GM23248 (cell line): ENCODE results near the gene CLDND2. TPM values are rescaled to one million over a fixed set of nuclear protein-coding genes. Genes with fewer than 3 reads are reported as not detected.
"Not testable (repeated sequence)": the region's sequence is repeated elsewhere in the genome, so short reads cannot be mapped to it uniquely, and the experiment has no call there.

Experiments used
- DNase-seq: peaks from one replicate; pipeline ENCODE4 v3.0.0-alpha.2; 2015
- H2AFZ ChIP-seq: fragments of 200-600 bp; sonication (generic); 2 replicates; pipeline ENCODE4 v1.6.1; 2016; ENCODE audit warnings: antibody characterized with exemption
- H3F3A ChIP-seq: fragments of 200-600 bp; sonication (generic); 2 replicates; pipeline ENCODE4 v1.6.1; 2016; ENCODE audit warnings: mild to moderate bottlenecking, antibody characterized with exemption, mixed run types; ENCODE audit not compliant: insufficient read depth
- H3K27ac ChIP-seq: fragments of 200-600 bp; sonication (generic); 2 replicates; pipeline ENCODE4 v1.5.1; 2016; ENCODE audit warnings: mild to moderate bottlenecking
- H3K27me3 ChIP-seq: fragments of 200-600 bp; sonication (generic); replicated peaks from 2 replicates; pipeline ENCODE4 v1.6.1; 2016; ENCODE audit warnings: mild to moderate bottlenecking; ENCODE audit not compliant: insufficient read depth
- H3K36me3 ChIP-seq: fragments of 200-600 bp; sonication (generic); 2 replicates; pipeline ENCODE4 v1.6.1; 2016; ENCODE audit warnings: low read depth, mild to moderate bottlenecking
- H3K4me1 ChIP-seq: fragments of 200-600 bp; sonication (generic); 2 replicates; pipeline ENCODE4 v1.6.1; 2016; ENCODE audit warnings: mild to moderate bottlenecking; ENCODE audit not compliant: insufficient read depth
- H3K4me2 ChIP-seq: fragments of 200-600 bp; sonication (generic); one replicate; pipeline ENCODE4 v1.6.1; 2016; ENCODE audit warnings: mild to moderate bottlenecking; ENCODE audit not compliant: unreplicated experiment
- H3K4me3 ChIP-seq: fragments of 200-600 bp; sonication (generic); 2 replicates; pipeline ENCODE4 v1.5.1; 2016; ENCODE audit warnings: mild to moderate bottlenecking
- H3K79me2 ChIP-seq: fragments of 200-600 bp; sonication (generic); 2 replicates; pipeline ENCODE4 v1.6.1; 2016; ENCODE audit warnings: mild to moderate bottlenecking; ENCODE audit not compliant: insufficient read depth
- H3K9ac ChIP-seq: fragments of 200-600 bp; sonication (generic); 2 replicates; pipeline ENCODE4 v1.6.1; 2016; ENCODE audit warnings: mild to moderate bottlenecking
- H3K9me2 ChIP-seq: fragments of 200-600 bp; sonication (generic); 2 replicates; pipeline ENCODE4 v1.6.1; 2016; ENCODE audit warnings: mixed run types, mild to moderate bottlenecking, moderate library complexity; ENCODE audit not compliant: insufficient read depth
- H3K9me3 ChIP-seq: fragments of 200-600 bp; sonication (generic); one replicate; pipeline ENCODE4 v1.6.1; 2017; ENCODE audit warnings: low read depth
- H4K20me1 ChIP-seq: fragments of 200-600 bp; sonication (generic); 2 replicates; pipeline ENCODE4 v1.6.0; 2016; ENCODE audit not compliant: insufficient read depth
- EZH2 ChIP-seq: fragments of 200-600 bp; sonication (generic); IDR thresholded peaks from 2 replicates; pipeline ENCODE4 v1.6.1; 2018; ENCODE audit warnings: antibody characterized with exemption, mild to moderate bottlenecking; ENCODE audit not compliant: insufficient read depth, poor library complexity, severe bottlenecking
- EZH2phosphoT487 ChIP-seq: fragments of 200-600 bp; sonication (generic); IDR thresholded peaks from 2 replicates; pipeline ENCODE4 v1.6.1; 2018; ENCODE audit warnings: antibody characterized with exemption, moderate library complexity, mild to moderate bottlenecking, low read depth; ENCODE audit not compliant: insufficient read depth
- WGBS, 2 experiments: methylation state at CpG; one replicate each; pipeline ENCODE4 v1.1.6; 2015 to 2017; ENCODE audit warnings: low lambda C conversion rate in 2 of 2, low coverage in 1 of 2; ENCODE audit errors: missing lambda C conversion rate in 2 of 2; 5-methylcytosine and 5-hydroxymethylcytosine counted together
- in situ Hi-C: fragments of 300-500 bp; cut with MboI; formaldehyde crosslinking; loops from 2 replicates; pipeline ENCODE4 v1.15.0; 2020
- polyA plus RNA-seq: library from polyadenylated mRNA; unstranded; fragments of >200 nt; fragmentation: Nextera tagmentation; extraction: Ambion mirVana; gene quantifications from 2 replicates; pipeline ENCODE4 v1.2.1, GENCODE V29; 2016
- total RNA-seq: library from RNA; depleted of rRNA; stranded (reverse); fragments of >200 nt; shearing (Covaris generic); gene quantifications from 2 replicates; pipeline ENCODE4 v1.2.3, GENCODE V29; 2014; rRNA removed

CLDND2 gene
- total RNA-seq = not detected in 2 replicates
- 0.93 and 1.0 TPM in 2 replicates for polyA plus RNA-seq

GRCh38 chr19:51368366-51369282, at the start of gene CLDND2:
Gene CLDND2 (minus strand): TSS chr19:51369003. CDS start chr19:51368577, 426 bp downstream.
- no peak for DNase-seq
- Histone ChIP-seq H3F3A (no peaks in the 10 kb centered on the region), H3K27me3 (no peaks in the 10 kb centered on the region), H3K4me1 (0 out of 2 replicates have a peak, but pooled peaks cover 10% of the 10 kb centered on the region), H3K9ac (peak within 1 kb of the TSS; percentile 95), H3K4me2 (peak within 1 kb of the TSS; percentile 71), H3K27ac (peak within 1 kb of the TSS; percentile 69), H3K4me3 (peak within 1 kb of the TSS; percentile 77), H3K36me3 (no peaks in the 10 kb centered on the region), H4K20me1 (no peaks in the 10 kb centered on the region), H2AFZ (peak within 1 kb of the TSS; percentile 87), H3K9me3 (no peaks in the 10 kb centered on the region), H3K9me2 (no peaks in the 10 kb centered on the region), H3K79me2 (peaks cover 25% of the 10 kb centered on the region)
- 60% methylated on average over 23 of the region's 23 CpGs for WGBS, 2 experiments
- TF ChIP-seq EZH2 = no peak
- no peak for TF ChIP-seq EZH2phosphoT487
- in situ Hi-C loops = no loop called here

GRCh38 chr19:51417810-51418157, 49.0 kb upstream of the CLDND2 start:
- H3K27me3 ChIP-seq = no peaks in the 10 kb centered on the region
- no peaks in the 10 kb centered on the region for H4K20me1 ChIP-seq
- H3K79me2 ChIP-seq = no peaks in the 10 kb centered on the region
- H3F3A ChIP-seq = no peaks in the 10 kb centered on the region
- WGBS, 2 experiments = 52 to 53% methylated on average over 3 of the region's 3 CpGs
- no peak overlapping the region for H3K4me3 ChIP-seq
- TF ChIP-seq EZH2phosphoT487 = no peak
- no peak for TF ChIP-seq EZH2
- H3K27ac ChIP-seq = no peak overlapping the region
- H3K4me2 ChIP-seq = no peak overlapping the region
- no peaks in the 10 kb centered on the region for H3K4me1 ChIP-seq
- no peaks in the 10 kb centered on the region for H3K36me3 ChIP-seq
- in situ Hi-C loops = no loop called here
- DNase-seq = no peak
- H3K9me2 ChIP-seq = no peaks in the 10 kb centered on the region
- H2AFZ ChIP-seq = no peak overlapping the region
- no peak overlapping the region for H3K9ac ChIP-seq
- H3K9me3 ChIP-seq = no peaks in the 10 kb centered on the region

- H3K4me2 ChIP-seq = no peak within 1 kb of the TSS
- in situ Hi-C loops = no loop called here
- DNase-seq = no peak
- no peak within 1 kb of the TSS for H2AFZ ChIP-seq
- H3K36me3 ChIP-seq = no peaks in the 10 kb centered on the region
- H3K4me3 ChIP-seq = no peak within 1 kb of the TSS
- no peaks in the 10 kb centered on the region for H4K20me1 ChIP-seq
- no peaks in the 10 kb centered on the region for H3K9me2 ChIP-seq
- 60 to 61% methylated on average over 20 to 21 of the region's 21 CpGs for WGBS, 2 experiments
- H3K9ac ChIP-seq = no peak within 1 kb of the TSS
- no peaks in the 10 kb centered on the region for H3K79me2 ChIP-seq
- H3K9me3 ChIP-seq = no peaks in the 10 kb centered on the region
- H3K27me3 ChIP-seq = no peaks in the 10 kb centered on the region
- no peaks in the 10 kb centered on the region for H3K4me1 ChIP-seq
- H3F3A ChIP-seq = no peaks in the 10 kb centered on the region
- TF ChIP-seq EZH2phosphoT487 = no peak
- H3K27ac ChIP-seq = no peak within 1 kb of the TSS
These were observed 48.5 kb upstream of the CLDND2 start, which contains the start of gene SIGLEC10 for GRCh38 chr19:51417107-51417809. Gene SIGLEC10 (minus strand): TSS chr19:51417642. CDS start chr19:51417581, 61 bp downstream.

GRCh38 chr19:51416422-51416821, 47.6 kb upstream of the CLDND2 start:
- 45 to 55% methylated on average over 10 to 13 of the region's 15 CpGs for WGBS, 2 experiments
- H3K4me2 ChIP-seq, H3F3A ChIP-seq, H3K27ac ChIP-seq, H3K4me1 ChIP-seq, in situ Hi-C loops, H3K79me2 ChIP-seq, H3K9ac ChIP-seq, H3K27me3 ChIP-seq, H3K9me2 ChIP-seq, H4K20me1 ChIP-seq, H3K4me3 ChIP-seq, H3K9me3 ChIP-seq, H2AFZ ChIP-seq, H3K36me3 ChIP-seq, DNase-seq: not testable (repeated sequence)
